Esophagus muscularis mucosa (tissue), 4 donors: ENCODE data around the gene RIPOR2. TPM values are rescaled to one million over a fixed set of nuclear protein-coding genes. Genes with fewer than 3 reads are reported as not detected.

Experiments used
- DNase-seq: peaks from one replicate; pipeline ENCODE4 v3.0.0-alpha.2; 2017; ENCODE audit errors: extremely low spot score
- H3K27ac ChIP-seq, 4 donors: fragments of 200-600 bp; sonication (generic); replicated peaks in 1 of 4; 1 replicate in 3 of 4; 2 replicates in 1 of 4; pipeline ENCODE4 v1.5.1; 2016 to 2019; ENCODE audit warnings: mild to moderate bottlenecking in 1 of 4
- H3K27me3 ChIP-seq, 4 donors: fragments of 200-600 bp; sonication (generic); one replicate each; pipeline versions ENCODE4 v1.5.1 to v1.6.0; 2016 to 2019
- H3K36me3 ChIP-seq, 4 donors: fragments of 200-600 bp; sonication (generic); one replicate each; pipeline ENCODE4 v1.5.1; 2016 to 2019
- H3K4me1 ChIP-seq, 4 donors: fragments of 200-600 bp; sonication (generic); one replicate each; pipeline ENCODE4 v1.5.1; 2016 to 2019
- H3K4me3 ChIP-seq, 4 donors: fragments of 200-600 bp; sonication (generic); 1 replicate in 2 of 4; 2 replicates in 2 of 4; pipeline ENCODE4 v1.5.1; 2016 to 2019; ENCODE audit warnings: mild to moderate bottlenecking in 4 of 4, moderate library complexity in 1 of 4
- H3K9me3 ChIP-seq, 4 donors: fragments of 200-600 bp; sonication (generic); 1 replicate in 3 of 4; 2 replicates in 1 of 4; pipeline ENCODE4 v1.5.1; 2016 to 2019
- CTCF ChIP-seq, 3 experiments: fragments of 200-600 bp in 2 of 3; fragments of 450-650 bp in 1 of 3; sonication (generic) in 2 of 3; IDR thresholded peaks; one replicate each; pipeline ENCODE4 v1.5.1; 2017 to 2019; ENCODE audit warnings: antibody characterized with exemption in 3 of 3, mild to moderate bottlenecking in 2 of 3, moderate library complexity in 1 of 3
- EP300 ChIP-seq: sonication (generic); formaldehyde crosslinking; IDR thresholded peaks from one replicate; pipeline ENCODE4 v1.6.1; 2017; ENCODE audit warnings: antibody characterized with exemption
- POLR2A ChIP-seq: fragments of 450-650 bp; IDR thresholded peaks from one replicate; pipeline ENCODE4 v1.6.1; 2017; ENCODE audit warnings: antibody characterized with exemption, moderate library complexity, mild to moderate bottlenecking, low read depth
- POLR2AphosphoS5 ChIP-seq, 2 donors: sonication (generic); formaldehyde crosslinking; IDR thresholded peaks; one replicate each; pipeline ENCODE4 v1.6.1; 2017; ENCODE audit warnings: antibody characterized with exemption in 2 of 2
- WGBS: methylation state at CpG from one replicate; pipeline ENCODE4 v1.1.5; 2018; 5-methylcytosine and 5-hydroxymethylcytosine counted together
- intact Hi-C: fragments of 100-400 bp; cut with DNase I; formaldehyde crosslinking; loops from one replicate; pipeline ENCODE4 v1.15.1; 2023
- total RNA-seq, 4 donors: library from RNA; depleted of rRNA; stranded (reverse); fragments of >200 nt; gene quantifications; one replicate each; pipeline versions ENCODE4 v1.1.0 to v1.2.1, GENCODE V29; 2016

Gene RIPOR2
- total RNA-seq, 4 donors from 2014 or later: 2.6 to 14.4 (median 5.1) TPM

DNA sequence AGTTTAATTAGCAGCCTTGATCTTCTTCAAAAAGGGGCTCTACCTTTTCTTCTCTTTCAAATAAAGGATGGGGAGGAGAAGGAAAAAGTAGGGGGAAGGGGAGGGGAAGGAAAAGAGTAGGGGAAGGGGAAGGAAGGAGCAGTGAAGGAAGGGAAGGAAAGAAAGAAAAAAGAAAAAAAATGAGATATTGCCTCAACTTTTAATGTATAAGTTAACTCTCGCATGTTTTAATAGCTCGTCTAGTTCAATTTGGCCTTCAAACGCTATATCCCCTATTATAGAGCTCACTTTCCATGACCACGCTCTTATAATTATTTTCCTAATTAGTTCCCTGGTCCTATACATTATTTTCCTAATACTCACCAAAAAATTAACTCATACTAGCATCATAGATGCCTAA, 11.9 kb upstream of the RIPOR2 start:
- H3K9me3 ChIP-seq: peaks cover 3 to 29% (median 14%) of the 10 kb centered on the region in 4 donors
- intact Hi-C loops: no loop called here
- 98% methylated on average over 4 of the region's 4 CpGs for WGBS

DNA sequence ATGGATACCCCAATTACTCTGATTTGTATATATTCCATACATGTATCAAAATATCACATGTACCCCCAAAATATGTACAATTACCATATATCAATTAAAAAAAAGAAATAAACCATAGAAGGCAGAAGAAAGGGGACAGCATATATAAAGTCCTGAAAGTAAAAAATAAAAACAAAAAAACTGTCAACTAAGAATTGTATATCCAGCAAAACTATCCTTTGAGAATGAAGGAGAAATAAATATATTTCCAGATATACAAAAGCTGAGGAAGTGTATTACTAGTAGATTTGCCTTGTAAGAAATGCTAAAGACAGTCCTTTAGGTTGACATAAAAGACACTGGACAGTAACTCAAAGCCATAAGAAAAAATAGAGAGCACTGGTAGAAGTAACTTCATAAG, 9.3 kb upstream of the RIPOR2 start:
- no peak overlapping the region for H3K27ac ChIP-seq
- intact Hi-C loops: no loop called here
- H3K4me1 ChIP-seq: peaks cover 0 to 2% (median 0%) of the 10 kb centered on the region in 4 donors
- TF ChIP-seq POLR2A (no peak), POLR2AphosphoS5 (IDR thresholded peaks at IDR 0.05) (no peak), EP300 (no peak), CTCF (IDR thresholded peaks at IDR 0.05) (no peak)
- H3K9me3 ChIP-seq: peaks cover 3 to 29% (median 14%) of the 10 kb centered on the region in 4 donors
- no peak overlapping the region for H3K4me3 ChIP-seq
- H3K27me3 ChIP-seq: no peaks in the 10 kb centered on the region
- no peak for DNase-seq
- H3K36me3 ChIP-seq: no peaks in the 10 kb centered on the region

More for the DNA sequence above, 11.9 kb upstream of the RIPOR2 start:
- no peaks in the 10 kb centered on the region for H3K27me3 ChIP-seq
- TF ChIP-seq POLR2AphosphoS5 (IDR thresholded peaks at IDR 0.05): no peak
- no peak for TF ChIP-seq EP300
- TF ChIP-seq CTCF (IDR thresholded peaks at IDR 0.05): no peak
- TF ChIP-seq POLR2A: no peak
- no peak overlapping the region for H3K4me3 ChIP-seq
- no peak for DNase-seq
- H3K27ac ChIP-seq: no peak overlapping the region
- no peaks in the 10 kb centered on the region for H3K36me3 ChIP-seq
- H3K4me1 ChIP-seq: peaks cover 0 to 9% (median 0%) of the 10 kb centered on the region in 4 donors

- WGBS: 70% methylated on average over 2 of the region's 2 CpGs
- Histone ChIP-seq H3K27me3 (no peaks in the 10 kb centered on the region), H3K27ac (no peak overlapping the region), H3K36me3 (no peaks in the 10 kb centered on the region), H3K4me1 (no peaks in the 10 kb centered on the region), H3K4me3 (no peak overlapping the region), H3K9me3 (peaks cover 3 to 29% (median 14%) of the 10 kb centered on the region in 4 donors)
- no peak for DNase-seq
- intact Hi-C loops: no loop called here
- TF ChIP-seq POLR2AphosphoS5 (IDR thresholded peaks at IDR 0.05) (no peak), EP300 (no peak), POLR2A (no peak), CTCF (IDR thresholded peaks at IDR 0.05) (no peak)
Observed at GRCh38 chr6:24943774-24944173, 8.0 kb upstream of the RIPOR2 start.

DNA sequence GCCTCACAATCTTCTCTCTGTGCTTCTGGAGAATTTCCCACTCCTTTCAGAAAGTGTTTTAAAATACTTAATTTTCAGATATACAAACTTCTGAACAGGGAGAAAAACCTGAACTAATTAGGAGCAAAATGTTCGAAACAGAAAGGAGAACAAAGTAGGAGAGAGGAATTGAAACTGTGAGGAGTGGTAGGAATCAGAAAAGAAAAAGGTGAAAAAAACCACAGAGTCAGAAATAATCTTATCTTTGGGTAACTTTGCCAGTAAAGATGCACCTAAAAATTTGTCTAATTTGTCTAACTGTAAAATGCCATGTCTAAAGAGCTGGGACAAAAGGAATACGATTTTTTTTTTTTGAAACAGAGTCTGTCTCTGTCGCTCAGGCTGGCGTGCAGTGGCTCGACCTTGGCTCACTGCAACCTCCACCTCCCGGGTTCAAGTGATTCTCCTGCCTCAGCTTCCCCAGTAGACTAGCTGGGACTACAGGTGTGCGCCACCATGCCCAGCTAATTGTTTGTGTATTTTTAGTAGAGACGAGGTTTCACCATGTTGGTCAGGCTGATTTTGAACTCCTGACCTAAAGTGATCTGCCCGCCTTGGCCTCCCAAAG, 4.7 kb upstream of the RIPOR2 start:
- intact Hi-C loops: no loop called here
- no peaks in the 10 kb centered on the region for H3K4me1 ChIP-seq
- H3K27me3 ChIP-seq: no peaks in the 10 kb centered on the region
- H3K27ac ChIP-seq: no peak overlapping the region
- DNase-seq: no peak
- peaks cover 3 to 19% (median 14%) of the 10 kb centered on the region in 4 donors for H3K9me3 ChIP-seq
- H3K4me3 ChIP-seq: no peak overlapping the region
- no peaks in the 10 kb centered on the region for H3K36me3 ChIP-seq
- WGBS: 76% methylated on average over 9 of the region's 9 CpGs
- TF ChIP-seq CTCF (IDR thresholded peaks at IDR 0.05) (no peak), EP300 (no peak), POLR2AphosphoS5 (IDR thresholded peaks at IDR 0.05) (no peak), POLR2A (no peak)
